A673 (cell line): ENCODE measurements around the gene PPP1R16B.

ENCODE experiments used
- CTCF ChIP-seq: fragments of 300-800, 200-600 bp; sonication (generic); conservative IDR thresholded peaks from 2 replicates; pipeline ENCODE4 v1.5.1; 2017; ENCODE audit warnings: low read depth, mild to moderate bottlenecking, antibody characterized with exemption, low read length, moderate library complexity, mixed read lengths
- EZH2 ChIP-seq: fragments of 200-600 bp; sonication (generic); IDR thresholded peaks from 2 replicates; pipeline ENCODE4 v1.6.1; 2017; ENCODE audit warnings: borderline replicate concordance, low read depth, mild to moderate bottlenecking, mixed read lengths, antibody characterized with exemption, low read length; ENCODE audit not compliant: poor library complexity, severe bottlenecking

DNA sequence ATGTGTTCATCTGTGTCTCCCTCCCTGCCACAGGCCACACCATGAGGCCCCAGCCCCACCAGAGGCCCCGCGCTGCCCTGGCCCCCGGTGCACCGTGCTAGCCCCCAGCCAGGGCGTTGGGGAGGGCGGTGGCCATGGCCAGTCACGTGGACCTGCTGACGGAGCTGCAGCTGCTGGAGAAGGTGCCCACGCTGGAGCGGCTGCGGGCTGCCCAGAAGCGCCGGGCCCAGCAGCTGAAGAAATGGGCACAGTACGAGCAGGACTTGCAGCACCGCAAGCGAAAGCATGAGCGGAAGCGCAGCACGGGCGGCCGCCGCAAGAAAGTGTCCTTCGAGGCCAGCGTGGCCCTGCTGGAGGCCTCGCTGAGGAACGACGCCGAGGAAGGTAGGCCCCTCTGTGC is 30.3 kb downstream of the PPP1R16B start:
- TF ChIP-seq CTCF, result no peak
- no peak for TF ChIP-seq EZH2
